HepG2 (cell line): ENCODE measurements around the gene ZDHHC19. TPM values are rescaled to one million over a fixed set of nuclear protein-coding genes. Genes with fewer than 3 reads are reported as not detected.

Experiments used
- HIVEP1 ChIP-seq: sonication (generic); formaldehyde crosslinking; IDR thresholded peaks from 2 replicates; pipeline ENCODE4 v1.4.0; 2020; ENCODE audit warnings: mild to moderate bottlenecking, missing genetic modification reagents
- MZF1 ChIP-seq: sonication (generic); formaldehyde crosslinking; IDR thresholded peaks from 2 replicates; pipeline ENCODE4 v1.8.1; 2023; ENCODE audit warnings: mild to moderate bottlenecking, missing genetic modification reagents, borderline replicate concordance
- NFRKB ChIP-seq: fragments of 450-650 bp; IDR thresholded peaks from 2 replicates; pipeline ENCODE4 v1.6.1; 2017
- RAD21 ChIP-seq: fragments of 450-650 bp; formaldehyde crosslinking; IDR thresholded peaks from 2 replicates; pipeline ENCODE4 v1.5.0; 2020; ENCODE audit warnings: mild to moderate bottlenecking
- RXRA ChIP-seq: sonication (generic); formaldehyde crosslinking; IDR thresholded peaks from 2 replicates; pipeline ENCODE4 v1.5.1; 2020; ENCODE audit warnings: missing genetic modification reagents
- ZMYM3 ChIP-seq: sonication (generic); formaldehyde crosslinking; IDR thresholded peaks from 2 replicates; pipeline ENCODE4 v1.5.1; 2020; ENCODE audit warnings: mild to moderate bottlenecking, missing genetic modification reagents
- ZNF274 ChIP-seq: sonication (generic); formaldehyde crosslinking; IDR thresholded peaks from 2 replicates; pipeline ENCODE4 v1.5.1; 2020; ENCODE audit warnings: mild to moderate bottlenecking, missing genetic modification reagents
- ZNF280D ChIP-seq: sonication (generic); formaldehyde crosslinking; IDR thresholded peaks from 2 replicates; pipeline ENCODE4 v1.5.1; 2020; ENCODE audit warnings: mild to moderate bottlenecking, missing genetic modification reagents
- ZNF563 ChIP-seq: sonication (generic); formaldehyde crosslinking; IDR thresholded peaks from 2 replicates; pipeline ENCODE4 v1.8.0; 2022; ENCODE audit warnings: mild to moderate bottlenecking, moderate library complexity, missing genetic modification reagents
- ZNF784 ChIP-seq: sonication (generic); formaldehyde crosslinking; IDR thresholded peaks from 2 replicates; pipeline ENCODE4 v1.5.1; 2020; ENCODE audit warnings: missing genetic modification reagents, mild to moderate bottlenecking, borderline replicate concordance
- polyA plus RNA-seq, 8 experiments: library from polyadenylated mRNA; depleted of rRNA in 3 of 8; stranded (reverse) in 7 of 8; unstranded in 1 of 8; fragments of >200 nt; fragmentation: Illumina TruSeq in 4 of 8; extraction: Trizol in 4 of 8; gene quantifications; 2 replicates each; pipeline versions ENCODE4 v1.2.1 to v1.2.3, GENCODE V29; 2011 to 2016; ENCODE audit warnings: low read depth in 4 of 8, missing spikeins in 1 of 8, mixed read lengths in 1 of 8; ENCODE audit not compliant: insufficient read depth in 1 of 8
- total RNA-seq, 5 experiments: library from RNA; depleted of rRNA; stranded (reverse); fragments of >200 nt; fragmentation: Illumina TruSeq; extraction: Trizol; gene quantifications; 2 replicates each; pipeline ENCODE4 v1.2.3, GENCODE V29; 2016; ENCODE audit warnings: low read depth in 1 of 5

Gene ZDHHC19
- total and polyA plus RNA-seq, 2 of the 13 experiments (the other 11 are each of a cell fraction or from before 2014, with no cell fraction given), result 0.22 to 0.53 TPM

- TF ChIP-seq RXRA (CRISPR knock-in tag) (0 out of 2 replicates have a peak, but pooled peaks have one; percentile 14), ZNF274 (CRISPR knock-in tag) (peak; percentile 43; the same call in 1 of the 2 replicates), ZNF784 (CRISPR knock-in tag) (peak; percentile 62; the same call in 1 of the 2 replicates), MZF1 (CRISPR knock-in tag) (no peak), NFRKB (no peak), RAD21 (CRISPR knock-in tag) (no peak), HIVEP1 (CRISPR knock-in tag) (no peak), ZNF280D (CRISPR knock-in tag) (no peak), ZMYM3 (CRISPR knock-in tag) (no peak), ZNF563 (CRISPR knock-in tag) (no peak)
These were observed 5.5 kb upstream of the ZDHHC19 start (continued) for GRCh38 chr3:196216681-196217211.
